Glomerular visceral epithelial cell (primary cell): ENCODE results near the gene TP53TG3B.
"Not testable (repeated sequence)": the region's sequence is repeated elsewhere in the genome, so short reads cannot be mapped to it uniquely, and the experiment has no call there.

ENCODE experiments used
- DNase-seq: peaks from one replicate; pipeline ENCODE4 v3.0.0-alpha.2; 2016; ENCODE audit errors: extremely low spot score

Gene TP53TG3B, protein sequence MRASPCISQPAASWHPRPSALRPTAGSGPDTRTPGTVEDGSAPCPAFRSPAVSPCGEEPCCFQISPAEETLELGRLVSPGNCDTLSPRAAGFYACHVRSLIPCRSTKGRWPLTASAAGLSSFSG

GRCh38 chr16:33360541-33360940 is at the start of gene TP53TG3B:
Gene TP53TG3B, plus strand, starts transcription at chr16:33360841. Its CDS starts 68 bp downstream, at chr16:33360909.
- not testable (repeated sequence) for DNase-seq

DNA sequence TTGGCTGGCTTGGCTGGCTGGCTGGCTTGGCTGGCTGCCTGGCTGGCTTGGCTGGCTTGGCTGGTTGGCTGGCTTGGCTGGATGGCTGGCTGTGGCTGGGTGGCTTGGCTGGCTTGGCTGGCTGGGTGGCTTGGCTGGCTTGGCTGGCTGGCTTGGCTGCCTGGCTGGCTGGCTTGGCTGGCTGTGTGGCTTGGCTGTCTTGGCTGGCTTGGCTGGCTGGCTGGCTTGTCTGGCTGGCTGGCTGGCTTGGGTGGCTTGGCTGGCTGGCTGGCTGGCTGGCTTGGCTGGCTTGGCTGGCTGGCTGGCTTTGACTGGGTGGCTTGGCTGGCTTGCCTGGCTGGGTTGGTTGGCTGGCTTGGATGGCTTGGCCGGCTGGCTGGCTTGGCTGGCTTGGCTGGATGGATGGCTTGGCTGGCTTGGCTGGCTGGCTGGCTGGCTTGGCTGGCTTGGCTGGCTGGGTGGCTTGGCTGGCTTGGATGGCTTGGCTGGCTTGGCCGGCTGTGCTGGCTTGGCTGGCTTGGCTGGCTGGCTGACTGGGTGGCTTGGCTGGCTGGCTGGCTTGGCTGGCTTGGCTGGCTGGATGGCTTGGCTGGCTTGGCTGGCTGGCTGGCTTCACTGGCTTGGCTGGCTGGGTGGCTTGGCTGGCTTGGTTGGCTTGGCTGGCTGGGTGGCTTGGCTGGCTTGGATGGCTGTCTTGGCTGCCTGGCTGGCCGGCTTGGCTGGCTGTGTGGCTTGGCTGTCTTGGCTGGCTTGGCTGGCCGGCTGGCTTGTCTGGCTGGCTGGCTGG is 24.2 kb upstream of the TP53TG3B start:
- not testable (repeated sequence) for DNase-seq

DNA sequence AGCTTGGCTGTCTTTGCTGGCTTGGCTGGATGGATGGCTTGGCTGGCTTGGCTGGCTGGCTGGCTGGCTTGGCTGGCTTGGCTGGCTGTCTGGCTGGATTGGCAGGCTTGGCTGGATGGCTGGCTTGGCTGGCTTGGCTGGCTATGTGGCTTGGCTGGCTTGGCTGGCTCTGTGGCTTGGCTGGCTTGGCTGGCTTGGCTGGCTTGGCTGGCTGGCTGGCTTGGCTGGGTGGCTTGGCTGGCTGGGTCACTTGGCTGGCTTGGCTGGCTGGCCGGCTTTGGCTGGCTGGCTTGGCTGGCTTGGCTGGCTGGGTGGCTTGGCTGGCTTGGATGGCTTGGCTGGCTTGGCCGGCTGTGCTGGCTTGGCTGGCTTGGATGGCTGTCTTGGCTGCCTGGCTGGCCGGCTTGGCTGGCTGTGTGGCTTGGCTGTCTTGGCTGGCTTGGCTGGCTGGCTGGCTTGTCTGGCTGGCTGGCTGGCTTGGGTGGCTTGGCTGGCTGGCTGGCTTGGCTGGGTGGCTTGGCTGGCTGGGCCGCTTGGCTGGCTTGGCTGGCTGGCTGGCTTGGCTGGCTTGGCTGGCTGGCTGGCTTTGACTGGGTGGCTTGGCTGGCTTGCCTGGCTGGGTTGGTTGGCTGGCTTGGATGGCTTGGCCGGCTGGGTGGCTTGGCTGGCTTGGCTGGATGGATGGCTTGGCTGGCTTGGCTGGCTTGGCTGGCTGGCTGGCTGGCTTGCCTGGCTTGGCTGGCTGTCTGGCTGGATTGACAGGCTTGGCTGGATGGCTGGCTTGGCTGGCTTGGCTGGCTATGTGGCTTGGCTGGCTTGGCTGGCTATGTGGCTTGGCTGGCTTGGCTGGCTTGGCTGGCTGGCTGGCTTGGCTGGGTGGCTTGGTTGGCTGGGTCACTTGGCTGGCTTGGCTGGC is 22.8 kb upstream of the TP53TG3B start:
- DNase-seq, result not testable (repeated sequence)

- peak; percentile 0 for DNase-seq
Observed at GRCh38 chr16:33338543-33338951, 22.1 kb upstream of the TP53TG3B start.

- not testable (repeated sequence) for DNase-seq
Observed at GRCh38 chr16:33339093-33340061, 21.3 kb upstream of the TP53TG3B start.
